GM12878 (cell line): ENCODE data around the gene MAPRE2. TPM values are rescaled to one million over a fixed set of nuclear protein-coding genes. Genes with fewer than 3 reads are reported as not detected.

Source experiments
- ATAC-seq: fragments of 200-7000 bp; cut with Tn5 transposase; 3 replicates; pipeline ENCODE4 v1.9.1; 2020; ENCODE audit warnings: mild to moderate bottlenecking, moderate library complexity
- BruUV-seq: library from RNA; stranded (reverse); fragments of 400-500 nt; replicated peaks from 2 replicates; lab custom pipeline; 2021; lab: Mats Ljungman, UMichigan
- CTCF ChIA-PET: fragments of 300-600 bp; sonication (Branson Sonifier 250); formaldehyde crosslinking; extraction: SDS; loops from one replicate; lab custom pipeline; 2021; ENCODE audit warnings: inconsistent platforms; lab: Yijun Ruan, JAX
- POLR2A ChIA-PET: fragments of 350-600 bp; formaldehyde crosslinking; extraction: SDS; loops from one replicate; lab custom pipeline; 2021; ENCODE audit warnings: inconsistent platforms; lab: Charles Lee
- RAD21 ChIA-PET: fragments of 300-600 bp; sonication (Branson Sonifier 250); formaldehyde crosslinking; loops from one replicate; lab custom pipeline; 2023; ENCODE audit warnings: antibody characterized with exemption; ENCODE audit not compliant: unreplicated experiment; lab: Charles Lee
- SMC1A ChIA-PET: fragments of 300-600 bp; sonication (Branson Sonifier 250); formaldehyde crosslinking; loops from one replicate; lab custom pipeline; 2023; ENCODE audit not compliant: unreplicated experiment, uncharacterized antibody; lab: Charles Lee
- DNase-seq: peaks from one replicate; pipeline ENCODE4 v3.0.0-alpha.2; 2011; ENCODE audit warnings: low read depth, low spot score
- FAIRE-seq: peaks from 3 replicates; lab custom pipeline; 2011; peaks lifted over from hg19 to GRCh38; lab: Jason Lieb, UNC
- H2AFZ ChIP-seq: 2 replicates; pipeline ENCODE4 v1.6.0; 2011; ENCODE audit warnings: low read depth, low read length, control low read depth; ENCODE audit not compliant: control insufficient read depth
- H3K27ac ChIP-seq: 2 replicates; pipeline ENCODE4 v1.5.1; 2011; ENCODE audit warnings: control low read depth; ENCODE audit not compliant: control insufficient read depth, insufficient read depth
- H3K27me3 ChIP-seq, 2 experiments: replicated peaks in 1 of 2; 2 replicates each; pipeline versions ENCODE4 v1.6.0 to v1.6.1; 2011; ENCODE audit warnings: low read length in 1 of 2; ENCODE audit not compliant: control insufficient read depth in 2 of 2, insufficient read depth in 2 of 2
- H3K36me3 ChIP-seq, 2 experiments: 2 replicates each; pipeline ENCODE4 v1.5.1; 2011; ENCODE audit warnings: low read length in 1 of 2; ENCODE audit not compliant: control insufficient read depth in 2 of 2, insufficient read depth in 2 of 2
- H3K4me1 ChIP-seq: 2 replicates; pipeline ENCODE4 v1.6.1; 2011; ENCODE audit warnings: mild to moderate bottlenecking, low read length, moderate library complexity, mixed read lengths; ENCODE audit not compliant: control insufficient read depth, insufficient read depth
- H3K4me2 ChIP-seq: 2 replicates; pipeline ENCODE4 v1.6.0; 2011; ENCODE audit warnings: control low read depth; ENCODE audit not compliant: control insufficient read depth, insufficient read depth
- H3K4me3 ChIP-seq: fragments of 200-600 bp; sonication (generic); 2 replicates; pipeline ENCODE4 v1.5.1; 2016
- H3K79me2 ChIP-seq: 2 replicates; pipeline ENCODE4 v1.6.0; 2011; ENCODE audit warnings: low read length; ENCODE audit not compliant: control insufficient read depth, insufficient read depth
- H3K9ac ChIP-seq: 2 replicates; pipeline ENCODE4 v1.8.0; 2011; ENCODE audit warnings: low read length, control low read depth, mixed read lengths; ENCODE audit not compliant: control insufficient read depth, insufficient read depth
- H3K9me3 ChIP-seq: replicated peaks from 3 replicates; pipeline ENCODE4 v1.5.1; 2011; ENCODE audit warnings: mild to moderate bottlenecking, low read length; ENCODE audit not compliant: control insufficient read depth, insufficient read depth
- H4K20me1 ChIP-seq: 2 replicates; pipeline ENCODE4 v1.6.0; 2011; ENCODE audit not compliant: control insufficient read depth, insufficient read depth
- CTCF ChIP-seq, 3 experiments: IDR thresholded peaks in 2 of 3; conservative IDR thresholded peaks in 1 of 3; 2 replicates each; pipeline ENCODE4 v1.5.1; 2011; ENCODE audit warnings: low read depth in 3 of 3, low read length in 3 of 3, mild to moderate bottlenecking in 3 of 3, control low read depth in 2 of 3, moderate library complexity in 2 of 3, inconsistent platforms in 1 of 3, mixed read lengths in 1 of 3; ENCODE audit not compliant: control insufficient read depth in 2 of 3, insufficient read depth in 1 of 3; ENCODE audit errors: extremely low read depth in 1 of 3
- PML ChIP-seq: IDR thresholded peaks from 2 replicates; pipeline ENCODE4 v1.6.1; 2012; ENCODE audit warnings: low read length, inconsistent platforms
- SMC3 ChIP-seq: IDR thresholded peaks from 2 replicates; pipeline ENCODE4 v1.6.1; 2011; ENCODE audit warnings: low read length, improper control_type of control experiment, borderline replicate concordance
- TBL1XR1 ChIP-seq: IDR thresholded peaks from 2 replicates; pipeline ENCODE4 v1.6.1; 2012; ENCODE audit warnings: low read depth, low read length, improper control_type of control experiment
- WGBS: methylation state at CpG from one replicate; pipeline ENCODE4 v1.1.6; 2016; ENCODE audit warnings: low lambda C conversion rate; ENCODE audit not compliant: insufficient replicate concordance, insufficient coverage; ENCODE audit errors: missing lambda C conversion rate; 5-methylcytosine and 5-hydroxymethylcytosine counted together
- in situ Hi-C: fragments of 300-500 bp; cut with MboI; formaldehyde crosslinking; loops from 9 replicates; pipeline ENCODE4 v1.14.3; 2018; ENCODE audit warnings: mixed read lengths
- intact Hi-C: fragments of 100-400 bp; cut with micrococcal nuclease; formaldehyde crosslinking; loops from one replicate; pipeline ENCODE4 v1.14.2; 2022; ENCODE audit not compliant: unreplicated experiment
- polyA plus RNA-seq, 11 experiments: library from polyadenylated mRNA; depleted of rRNA in 4 of 11; unstranded in 6 of 11; stranded (reverse) in 5 of 11; fragments of >200 nt; fragmentation: Nextera tagmentation in 4 of 11; fragmentation: Illumina TruSeq in 1 of 11; extraction: Ambion mirVana in 4 of 11; extraction: Trizol in 1 of 11; gene quantifications; 1 replicate in 1 of 11; 2 replicates in 10 of 11; pipeline versions ENCODE4 v1.2.1 to v1.2.3, GENCODE V29; 2011 to 2016; ENCODE audit warnings: inconsistent platforms in 2 of 11, missing spikeins in 2 of 11, low read depth in 1 of 11
- total RNA-seq, 4 experiments: library from RNA; depleted of rRNA in 3 of 4; stranded (reverse); fragments of >200 nt in 3 of 4; fragmentation: Illumina TruSeq in 1 of 4; extraction: Trizol in 1 of 4; gene quantifications; 2 replicates each; pipeline versions ENCODE4 v1.2.1 to v1.2.3, GENCODE V29; 2013 to 2021

Gene MAPRE2
- total and polyA plus RNA-seq, 10 of the 15 experiments (the other 5 are each of a cell fraction or from before 2014, with no cell fraction given): 11.0 to 50.6 (median 24.0) TPM

GRCh38 chr18:35072616-35073015 is 31.4 kb downstream of the MAPRE2 start:
- WGBS: 93% methylated on average over 2 of the region's 2 CpGs
- DNase-seq (no peak), ATAC-seq (peak; percentile 19; the same call in 1 of the 3 replicates), FAIRE-seq (no peak)
- H3K9me3 ChIP-seq: no peaks in the 10 kb centered on the region
- no peaks in the 10 kb centered on the region for H4K20me1 ChIP-seq
- no peak overlapping the region for H3K4me3 ChIP-seq
- intact Hi-C loops: no loop called here
- H3K27ac ChIP-seq: no peak overlapping the region; the same call in 1 of the 2 replicates
- H3K36me3 ChIP-seq: peaks cover 0 to 2% of the 10 kb centered on the region in 2 experiments; a peak in 1 of 4 replicates
- ChIA-PET CTCF (interaction anchor here (1.2 to 4.1 kb wide), 7 partner anchors 11 to 70 kb away, joined by 4 to 58 read pairs (median 9); no protein-coding TSS in a partner anchor), SMC1A (interaction anchor here (0.7 to 3.2 kb wide), 15 partner anchors 8 to 159 kb away, joined by 3 to 19 read pairs (median 4); no protein-coding TSS in a partner anchor), POLR2A (interaction anchor here (1.0 to 2.5 kb wide), 3 partner anchors 26 to 44 kb away, joined by 3 to 10 read pairs (median 4); no protein-coding TSS in a partner anchor), RAD21 (interaction anchor here (0.7 to 4.8 kb wide), 9 partner anchors 24 to 283 kb away, joined by 3 to 48 read pairs (median 5); no protein-coding TSS in a partner anchor)
- in situ Hi-C loops: no loop called here
- H3K4me1 ChIP-seq: peaks cover 15% of the 10 kb centered on the region
- H3K4me2 ChIP-seq: no peak overlapping the region
- no peaks in the 10 kb centered on the region for H3K27me3 ChIP-seq
- no TSS peak for BruUV-seq
- no peak for TF ChIP-seq PML
- no peak for TF ChIP-seq TBL1XR1
- peak in 1 of 3 experiments; percentile 23; a peak in 1 of 6 replicates for TF ChIP-seq CTCF (IDR thresholded peaks at IDR 0.05 in 2 of 3, conservative IDR thresholded peaks at IDR 0.05 in 1 of 3; ENCODE audit: control insufficient read depth in 2 of 3, extremely low read depth in 1 of 3, insufficient read depth in 1 of 3, low read depth in 3 of 3, low read length in 3 of 3)
- TF ChIP-seq SMC3: 0 out of 2 replicates have a peak, but pooled peaks have one; percentile 5
- H2AFZ ChIP-seq: no peak overlapping the region; the same call in 1 of the 2 replicates
- no peak overlapping the region for H3K9ac ChIP-seq
- no peaks in the 10 kb centered on the region for H3K79me2 ChIP-seq
